Renal pelvis (tissue), 4 donors: ENCODE results near the gene ARMH1. TPM values are rescaled to one million over a fixed set of nuclear protein-coding genes. Genes with fewer than 3 reads are reported as not detected.
"Not testable (repeated sequence)": the region's sequence is repeated elsewhere in the genome, so short reads cannot be mapped to it uniquely, and the experiment has no call there.

Experiments
- DNase-seq: peaks from one replicate; pipeline ENCODE4 v3.0.0-alpha.2; 2013
- polyA plus RNA-seq, 3 donors: library from polyadenylated mRNA; unstranded; fragments of 120-200 nt; gene quantifications; one replicate each; pipeline ENCODE4 v1.2.1, GENCODE V29; 2013; ENCODE audit not compliant: insufficient read length in 3 of 3

ARMH1 gene
- polyA plus RNA-seq, 3 donors, result 5.0 to 9.0 (median 8.1) TPM

DNA sequence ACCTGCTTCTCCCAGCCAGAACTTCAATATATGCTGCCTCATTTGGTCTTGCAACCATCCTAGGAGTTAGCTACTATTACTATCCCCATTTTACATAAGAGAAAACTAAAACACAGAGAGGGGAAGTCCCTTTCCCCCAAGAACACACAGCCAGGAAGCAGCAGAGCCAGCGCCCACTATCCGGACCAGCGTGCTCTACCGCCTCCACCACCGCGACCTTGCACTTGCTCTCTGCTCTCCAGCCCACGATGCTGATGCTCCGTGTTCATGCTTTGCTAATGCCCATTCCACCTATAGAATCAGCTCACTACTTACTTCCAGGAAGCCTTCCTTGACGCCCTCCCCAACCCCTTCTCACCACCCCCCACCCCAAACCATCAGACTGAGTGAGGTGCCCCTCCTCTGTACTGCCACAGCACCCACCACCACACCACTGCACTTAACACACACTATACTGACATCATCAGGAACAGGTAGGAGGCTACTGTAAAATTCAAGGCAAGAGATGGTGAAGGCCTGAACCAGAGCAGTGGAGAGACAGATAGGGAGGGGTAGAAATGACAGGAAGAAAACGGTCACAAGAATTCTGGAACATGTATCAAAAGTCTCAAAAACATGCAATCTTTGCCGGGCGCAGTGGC lies 9.7 kb upstream of the ARMH1 start:
- no peak for DNase-seq

DNA sequence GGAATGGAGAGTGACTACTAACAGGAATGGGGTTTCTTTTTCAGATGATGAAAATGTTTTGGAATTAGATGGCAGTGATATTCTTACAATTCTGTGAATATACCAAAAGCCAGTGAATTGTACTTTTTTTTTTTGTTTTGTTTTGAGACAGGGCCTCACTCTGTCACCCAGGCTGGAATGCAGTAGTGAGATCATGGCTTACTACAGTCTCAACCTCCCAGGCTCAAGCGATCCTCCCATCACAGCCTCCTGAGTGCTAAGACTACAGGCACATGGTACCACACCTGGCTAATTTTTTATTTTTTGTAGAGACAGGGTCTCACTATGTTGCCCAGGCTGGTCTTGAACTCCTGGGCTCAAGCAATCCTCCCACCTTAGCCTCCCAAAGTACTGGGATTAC lies 7.8 kb upstream of the ARMH1 start:
- not testable (repeated sequence) for DNase-seq

DNA sequence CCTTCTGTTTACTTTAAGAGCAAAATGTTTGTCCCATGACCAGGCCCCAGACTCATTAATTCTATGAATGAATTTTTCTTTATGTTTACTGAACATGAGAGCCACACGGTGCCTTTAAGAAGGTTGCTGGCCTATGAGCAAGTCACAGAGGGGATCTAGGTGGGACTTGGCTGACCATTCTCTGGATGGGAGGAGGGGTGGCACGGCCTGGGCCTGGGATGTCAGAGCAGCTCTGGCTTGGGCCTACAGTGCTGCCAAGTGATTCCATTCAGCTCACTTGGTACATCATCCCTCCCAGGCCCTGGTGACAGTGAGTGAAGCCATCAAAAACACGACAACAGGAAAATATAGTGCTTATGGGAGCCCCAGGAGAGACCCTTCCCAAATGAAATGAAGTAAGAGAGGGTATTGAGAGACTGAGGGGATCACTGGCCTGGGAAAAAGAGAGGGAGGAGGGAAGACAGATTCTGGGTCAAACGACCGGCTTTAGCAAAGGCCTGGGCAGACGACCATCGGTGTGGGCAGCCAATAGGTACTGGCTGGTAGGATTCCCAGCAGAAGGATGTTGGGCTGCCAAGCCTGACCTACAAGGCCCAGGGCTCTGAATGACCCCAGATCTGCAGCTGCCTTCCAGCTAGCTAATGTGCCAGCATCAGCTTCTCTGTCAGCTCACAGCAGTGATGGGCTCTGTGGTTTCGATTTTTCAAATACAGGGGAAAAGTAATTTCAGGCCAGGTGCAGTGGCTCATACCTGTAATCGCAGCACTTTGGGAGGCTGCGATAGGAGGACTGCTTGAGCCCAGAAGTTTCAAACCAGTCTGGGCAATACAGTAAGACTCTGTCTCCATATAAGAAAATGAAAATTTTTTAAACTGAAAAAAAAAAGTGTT lies 3.5 kb upstream of the ARMH1 start:
- DNase-seq, result no peak

DNA sequence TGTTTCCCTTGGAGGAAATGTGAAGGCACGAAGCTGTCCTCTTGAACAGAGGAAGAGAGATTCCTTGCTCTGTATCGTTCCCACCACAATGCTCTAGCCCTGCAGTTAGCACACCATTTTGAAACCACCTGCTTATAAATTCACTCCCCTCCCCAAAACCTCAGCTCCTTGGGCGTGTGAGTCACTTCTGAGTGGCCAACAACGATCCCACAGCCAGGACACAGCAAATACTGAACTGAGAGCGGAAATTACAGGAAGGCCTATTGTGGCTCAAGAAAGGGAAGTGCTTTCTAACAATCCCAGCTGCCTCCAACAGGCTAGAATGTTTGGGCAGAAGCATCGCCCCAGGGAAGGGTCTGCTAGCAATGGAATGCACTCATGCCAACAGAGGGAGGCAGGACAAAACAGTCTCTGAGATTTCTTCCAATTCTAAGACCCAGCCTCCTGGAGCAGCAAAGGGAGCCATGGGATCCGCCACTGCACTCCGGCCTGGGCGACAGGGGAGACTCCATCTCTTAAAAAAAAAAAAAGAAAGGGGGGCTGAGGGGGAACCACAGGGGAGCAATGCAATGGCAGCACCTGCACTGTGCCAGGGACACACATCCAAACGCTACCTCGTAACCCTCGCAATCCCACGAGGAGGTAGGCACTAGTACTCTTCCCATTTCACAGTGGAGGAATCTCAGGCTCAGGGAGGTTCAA lies 2.1 kb upstream of the ARMH1 start:
- DNase-seq, result peak; percentile 38

DNA sequence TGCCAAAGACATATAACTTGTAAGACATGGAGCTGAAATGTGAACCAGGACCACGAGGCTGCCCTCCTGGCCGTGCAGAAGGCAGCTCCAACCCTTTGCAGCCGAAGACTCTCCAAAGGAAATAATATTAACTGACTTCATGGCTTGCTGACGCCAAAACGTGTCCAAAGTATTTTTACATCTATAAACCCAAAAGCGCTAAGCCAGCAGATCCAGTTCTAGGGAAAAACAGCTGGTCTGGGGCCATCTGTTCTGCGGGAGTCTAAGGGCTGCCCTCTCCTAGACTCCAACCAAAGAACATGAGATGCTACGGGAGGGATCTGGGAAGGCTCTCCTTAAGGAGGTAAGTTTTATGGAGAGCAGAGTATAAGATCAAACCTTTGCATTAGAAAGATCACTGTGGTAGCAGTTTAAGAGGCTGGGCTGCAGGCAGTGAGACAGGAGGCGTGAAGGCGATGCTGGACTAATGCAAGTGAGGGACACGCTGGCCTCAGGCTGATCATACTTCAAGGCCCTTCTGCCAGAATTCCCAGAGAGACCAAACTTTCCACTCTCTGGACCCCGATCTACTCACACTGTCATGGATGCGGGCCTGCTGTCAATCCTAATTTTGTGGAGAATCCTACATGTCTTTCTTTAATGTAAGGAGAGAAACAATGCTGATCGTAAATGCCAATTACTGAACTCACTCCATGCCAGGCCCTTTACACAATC lies 1.4 kb upstream of the ARMH1 start:
- DNase-seq, result no peak

DNA sequence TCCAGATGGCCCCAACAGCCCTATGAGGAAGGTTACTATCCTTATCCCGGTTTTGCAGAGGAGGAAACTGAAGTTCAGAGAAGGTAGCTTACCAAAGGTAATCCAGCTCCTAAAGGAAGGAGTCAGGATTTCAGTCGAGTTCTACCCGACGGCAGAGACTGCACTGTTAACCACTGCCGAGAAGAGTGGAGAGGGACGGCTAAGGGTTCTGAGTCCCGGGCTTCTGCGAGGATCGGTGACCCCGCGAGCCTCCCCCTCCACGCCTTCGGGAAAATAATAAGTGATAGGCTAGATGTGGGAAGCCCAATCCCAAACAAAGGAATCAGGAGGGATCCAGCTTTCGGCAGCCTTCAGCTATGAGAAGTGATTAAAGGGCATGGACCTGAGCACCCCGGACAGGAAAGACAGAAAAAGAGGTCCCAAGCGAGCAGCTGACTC lies 820 bp upstream of the ARMH1 start:
- no peak for DNase-seq

DNA sequence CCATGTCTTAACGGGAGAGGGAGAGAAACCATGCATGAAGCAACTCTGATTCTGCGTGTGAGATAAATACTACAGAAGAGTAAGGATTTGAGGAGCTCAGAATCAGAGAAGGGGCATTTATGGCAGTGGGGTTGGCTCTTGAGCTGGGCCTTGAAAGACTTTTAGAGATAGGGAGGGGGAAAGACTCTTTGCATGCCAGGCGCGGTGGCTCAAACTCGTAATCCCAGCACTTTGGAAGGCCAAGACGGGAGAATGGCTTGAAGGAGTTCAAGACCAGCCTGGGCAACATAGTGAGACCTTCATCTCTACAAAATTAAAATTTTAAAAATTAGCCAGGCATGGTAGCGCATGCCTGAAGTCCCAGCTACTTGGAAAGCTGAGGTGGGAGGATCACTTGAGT lies 672 bp downstream of the ARMH1 start:
- DNase-seq, result no peak

DNA sequence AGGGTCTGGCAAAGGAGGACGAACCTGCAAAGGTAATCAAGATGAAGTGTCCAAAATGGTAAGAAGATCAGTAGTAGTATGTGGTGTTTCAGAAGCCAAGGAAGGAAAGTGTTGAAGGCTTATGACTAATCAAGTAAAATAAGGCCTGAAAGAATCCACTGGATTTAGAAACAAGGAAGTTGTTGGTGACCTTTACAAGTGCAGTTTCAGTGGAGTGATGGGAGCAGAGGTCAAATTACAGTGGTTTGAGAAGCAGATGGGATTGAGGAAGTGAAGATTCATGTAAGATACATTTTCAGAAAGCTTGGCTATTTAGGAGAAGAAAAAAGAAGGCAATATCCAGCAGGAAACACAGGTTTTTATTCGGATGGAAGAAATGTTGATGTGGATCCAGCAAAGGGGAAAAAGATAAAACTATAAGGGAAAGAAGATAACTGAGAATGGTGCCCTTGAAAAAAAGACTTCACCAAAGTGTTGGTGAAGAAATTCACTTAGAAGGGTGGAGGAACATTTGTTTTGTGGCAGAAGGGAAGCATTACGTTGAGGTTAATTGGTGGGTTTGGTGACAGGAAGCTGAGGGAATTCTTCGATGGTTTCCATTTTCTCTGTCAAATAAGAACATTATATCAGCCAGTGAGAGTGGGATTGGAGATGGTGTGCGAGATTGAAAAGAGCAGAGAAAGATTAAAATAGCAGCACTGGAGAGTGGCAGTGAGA lies 2.1 kb downstream of the ARMH1 start:
- DNase-seq, result no peak

DNA sequence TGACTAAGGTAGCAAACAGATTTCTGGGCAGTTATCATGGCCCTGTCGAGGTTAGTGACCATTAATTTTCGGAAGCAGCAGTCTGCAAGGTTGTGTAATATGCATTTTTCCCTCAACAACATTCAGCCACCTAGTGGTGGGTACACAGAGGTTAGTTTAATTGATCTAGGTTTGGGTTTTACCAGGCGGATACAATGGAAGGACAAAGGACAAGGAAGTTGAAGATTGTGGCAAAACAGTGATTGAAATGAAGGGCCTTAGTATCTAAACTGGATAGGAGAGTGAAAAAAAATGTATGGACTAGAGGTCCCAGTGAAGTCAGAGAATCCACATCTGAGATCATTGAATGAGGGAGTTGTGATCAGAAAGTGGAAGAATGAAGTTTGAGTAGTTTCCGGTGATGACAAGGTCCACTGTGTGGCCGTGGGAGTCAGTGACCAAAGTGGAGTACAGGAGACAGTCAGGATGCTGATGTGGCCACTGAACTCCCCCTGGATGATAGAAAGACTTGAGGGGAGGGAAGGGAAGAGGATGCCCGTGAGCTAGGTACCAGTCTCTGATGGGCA lies 2.8 kb downstream of the ARMH1 start:
- no peak for DNase-seq

DNA sequence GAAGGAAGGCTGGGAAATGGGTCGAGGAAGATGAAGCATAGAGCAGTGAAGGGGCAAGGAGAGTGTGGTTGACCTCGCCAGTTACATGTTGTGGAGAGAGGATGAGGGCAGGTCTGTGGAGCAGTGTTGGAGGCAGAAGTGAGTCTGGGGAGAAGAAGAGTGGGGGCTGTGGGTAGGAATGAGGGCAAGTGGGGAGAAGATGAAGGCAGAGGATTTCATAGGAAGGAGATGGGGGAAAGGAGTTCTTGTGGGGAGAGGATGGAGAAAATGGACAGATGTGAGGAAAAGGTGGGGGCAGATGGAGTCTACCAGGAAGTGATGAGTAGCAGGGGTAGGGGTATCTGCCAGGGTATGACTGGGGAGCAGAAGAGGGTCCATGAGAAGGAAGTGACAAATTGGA lies 3.6 kb downstream of the ARMH1 start:
- DNase-seq, result no peak

DNA sequence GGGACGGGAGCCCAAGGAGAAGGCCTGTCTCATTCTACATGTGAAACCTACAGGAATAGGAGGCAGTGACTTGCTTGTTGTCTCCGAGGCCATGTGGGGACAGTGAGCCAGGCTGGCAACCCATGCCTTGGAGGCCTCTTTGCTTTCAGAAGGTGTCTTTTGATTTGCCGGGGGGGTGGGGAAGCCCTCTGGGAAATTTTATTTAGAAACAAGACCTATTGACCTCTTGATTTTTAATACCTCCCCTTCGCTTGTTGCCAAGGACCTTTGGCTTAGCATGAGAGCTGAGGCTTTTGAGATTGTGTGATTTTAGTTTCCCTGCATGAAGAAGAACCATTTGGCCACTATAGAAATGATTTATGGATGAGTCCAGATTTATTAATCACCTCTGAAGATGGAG lies 4.1 kb downstream of the ARMH1 start:
- no peak for DNase-seq

DNA sequence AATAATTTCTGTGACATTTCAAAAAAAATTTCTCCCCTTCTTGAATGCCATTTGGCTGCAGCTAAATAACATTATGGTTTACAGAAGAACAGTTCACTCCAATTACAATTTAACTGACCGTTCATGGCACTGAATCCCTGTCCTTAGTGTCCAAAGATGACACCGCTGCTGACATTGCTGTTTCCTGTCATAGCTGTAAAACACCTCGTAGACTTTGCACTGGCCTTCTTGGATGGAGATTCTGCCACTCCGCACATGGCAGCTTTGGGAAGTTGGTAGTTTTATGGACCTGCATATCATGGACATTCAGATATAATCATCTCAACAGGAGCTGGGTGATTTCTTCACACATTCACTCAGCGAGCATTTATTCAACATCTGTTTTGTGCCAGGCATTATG lies 5.0 kb downstream of the ARMH1 start:
- DNase-seq, result no peak

DNA sequence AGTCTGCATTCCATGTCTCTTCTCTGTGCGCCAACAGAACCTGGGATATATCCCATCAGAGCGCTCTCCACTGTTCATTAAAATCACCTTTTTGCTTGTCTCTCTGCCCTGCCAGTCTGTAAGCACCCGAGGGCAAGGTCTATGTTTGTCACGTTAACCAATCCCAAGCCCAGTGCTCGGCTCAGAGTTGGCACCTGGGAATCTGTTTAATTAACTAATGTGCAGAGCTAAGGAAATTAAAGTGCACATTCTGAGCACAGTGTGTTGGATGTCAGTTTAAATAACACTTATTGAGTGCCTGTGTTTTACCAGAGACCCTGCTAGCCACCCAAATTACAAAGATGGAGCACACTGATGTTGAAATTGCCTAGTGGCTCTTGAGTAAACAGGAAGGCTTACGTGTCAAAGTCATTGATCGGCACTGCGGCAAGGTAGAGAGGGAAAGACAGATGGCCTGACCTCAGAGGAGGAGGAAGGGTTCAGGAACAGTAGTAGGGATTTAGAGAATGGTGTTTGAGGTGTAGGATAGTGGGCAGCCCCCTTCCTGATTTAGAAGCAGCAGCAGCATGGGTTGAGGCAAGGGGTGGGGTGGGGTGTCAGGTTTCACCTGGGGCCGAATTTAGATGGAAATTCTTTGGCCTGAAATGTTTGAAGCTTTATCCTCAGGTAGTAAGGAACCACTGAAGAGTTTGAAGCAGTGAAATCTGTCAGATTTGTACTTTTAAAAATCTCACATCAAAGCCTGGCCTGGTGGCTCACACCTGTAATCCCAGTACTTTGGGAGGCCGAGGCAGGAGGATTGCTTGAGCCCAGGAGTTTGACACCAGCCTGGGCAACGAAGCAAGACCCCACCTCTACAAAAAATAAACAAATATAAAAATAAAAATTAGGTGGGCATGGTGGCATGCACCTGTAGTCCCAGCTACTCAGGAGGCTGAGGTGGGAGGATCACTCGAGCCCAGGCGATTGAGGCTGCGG lies 7.7 kb downstream of the ARMH1 start:
- no peak for DNase-seq

DNA sequence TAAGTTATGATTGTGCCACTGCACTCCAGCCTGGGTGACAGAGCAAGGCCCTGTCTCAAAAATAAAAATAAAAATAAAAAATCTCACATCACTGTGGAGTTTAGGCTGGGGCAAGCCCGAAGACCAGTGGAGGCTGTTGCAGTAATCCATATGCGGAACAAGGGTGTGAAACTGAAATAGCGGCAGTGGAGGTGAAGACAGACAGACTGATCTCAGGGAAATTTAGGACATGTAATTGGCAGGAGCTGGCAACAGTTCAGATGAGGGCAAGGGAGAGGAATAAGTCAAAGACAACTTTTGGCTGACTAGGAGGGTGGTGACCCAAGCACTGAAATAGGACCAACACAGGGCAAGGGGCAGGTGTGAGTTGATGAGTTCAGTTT lies 8.4 kb downstream of the ARMH1 start:
- no peak for DNase-seq

DNA sequence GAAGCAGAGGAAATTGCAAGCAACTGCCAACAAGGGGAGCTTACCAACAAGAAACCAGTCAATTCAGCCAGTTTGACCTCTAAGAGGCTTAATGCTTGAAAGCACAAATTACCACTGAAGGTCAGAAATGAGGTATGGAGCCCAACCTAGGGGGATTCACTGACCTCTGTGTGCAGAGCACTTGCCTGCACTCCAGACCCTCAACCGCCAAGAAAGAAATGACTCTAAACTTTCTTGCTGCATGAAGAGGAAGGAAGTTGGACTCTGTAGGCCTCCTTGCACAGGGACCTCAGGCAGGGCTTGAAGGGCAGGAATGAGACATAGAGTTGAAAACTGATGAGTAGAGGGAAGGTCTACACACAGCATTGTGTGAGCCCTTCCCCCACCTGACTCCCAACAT lies 10.0 kb downstream of the ARMH1 start:
- DNase-seq, result no peak

DNA sequence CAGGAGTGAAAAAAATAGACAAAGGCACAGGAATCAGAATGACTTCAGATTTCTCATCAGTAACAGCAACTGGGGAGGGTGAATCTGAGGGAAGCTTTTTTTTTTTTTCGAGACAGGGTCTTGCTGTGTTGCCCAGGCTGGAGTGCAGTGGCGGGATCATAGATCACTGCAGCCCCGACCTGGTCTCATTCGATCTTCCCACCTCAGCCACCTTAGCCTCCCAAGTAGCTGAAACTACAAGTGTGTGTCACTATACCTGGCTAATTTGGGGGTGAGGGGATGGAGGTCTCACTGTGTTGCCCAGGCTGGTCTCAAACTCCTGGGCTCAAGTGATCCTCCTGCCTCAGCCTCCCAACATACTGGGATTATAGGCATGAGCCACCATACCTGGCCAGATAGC lies 10.7 kb downstream of the ARMH1 start:
- no peak for DNase-seq

DNA sequence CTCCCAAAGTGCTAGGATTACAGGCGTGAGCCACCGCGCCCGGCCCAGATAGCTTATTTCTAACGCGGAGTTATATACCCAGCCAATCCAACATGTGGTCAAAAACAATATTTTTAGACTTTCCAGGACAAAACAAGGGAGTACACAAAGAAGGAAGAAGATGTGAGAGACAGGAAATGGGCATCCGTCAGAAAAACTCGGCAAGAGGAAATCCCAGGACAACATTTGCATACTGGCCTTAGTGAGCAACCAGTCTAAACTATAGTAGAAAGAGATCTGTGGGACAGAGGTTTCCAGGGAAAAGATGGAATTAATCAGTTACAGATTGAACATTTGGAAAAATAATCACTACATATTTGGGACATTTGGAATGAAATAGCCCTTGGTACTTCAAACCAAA lies 11.4 kb downstream of the ARMH1 start:
- no peak for DNase-seq

DNA sequence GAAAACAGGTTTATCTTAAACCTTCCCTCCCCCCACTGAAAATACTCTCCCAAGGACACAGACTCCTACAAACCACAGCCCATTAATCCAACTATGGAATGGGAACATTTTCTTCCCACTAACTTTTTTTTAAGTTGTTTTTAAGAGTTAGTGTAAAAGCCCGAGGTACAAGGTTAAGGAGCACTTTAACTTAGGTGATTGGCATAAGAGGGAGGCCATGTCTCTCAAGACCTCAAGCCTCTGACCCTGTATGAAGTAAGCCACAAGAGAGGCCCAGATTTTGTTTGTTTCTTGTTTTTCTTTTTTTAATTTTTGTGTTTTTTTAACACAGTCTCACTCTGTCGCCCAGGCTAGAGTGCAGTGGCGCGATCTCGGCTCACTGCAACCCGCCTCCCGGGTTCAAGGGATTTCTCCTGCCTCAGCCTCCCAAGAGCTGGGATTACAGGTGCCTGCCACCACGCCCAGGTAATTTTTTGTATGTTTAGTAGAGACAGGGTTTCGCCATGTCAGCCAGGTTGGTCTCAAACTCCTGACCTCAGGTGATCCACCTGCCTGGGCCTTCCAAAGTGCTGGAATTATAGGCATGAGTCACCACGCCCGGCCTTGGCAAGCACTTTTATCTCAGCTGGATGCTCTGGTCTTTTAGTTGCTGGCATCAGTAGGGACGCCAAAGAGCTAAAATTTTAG lies 14.4 kb downstream of the ARMH1 start:
- no peak for DNase-seq

DNA sequence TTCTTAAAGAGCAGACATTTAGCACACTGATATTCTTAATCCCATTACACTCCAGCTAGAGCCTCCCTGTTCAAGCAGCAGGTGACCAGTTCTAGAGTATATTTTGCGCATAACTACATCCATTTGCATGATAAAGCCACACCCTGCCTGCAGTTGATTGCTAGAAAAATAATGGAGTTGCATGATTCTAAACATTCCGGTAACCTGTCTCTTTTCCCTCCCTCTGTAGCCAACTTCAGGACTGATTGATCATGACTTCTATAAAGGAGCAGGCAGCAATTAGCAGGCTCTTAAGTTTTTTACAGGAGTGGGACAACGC lies 14.9 kb downstream of the ARMH1 start:
- no peak for DNase-seq

DNA sequence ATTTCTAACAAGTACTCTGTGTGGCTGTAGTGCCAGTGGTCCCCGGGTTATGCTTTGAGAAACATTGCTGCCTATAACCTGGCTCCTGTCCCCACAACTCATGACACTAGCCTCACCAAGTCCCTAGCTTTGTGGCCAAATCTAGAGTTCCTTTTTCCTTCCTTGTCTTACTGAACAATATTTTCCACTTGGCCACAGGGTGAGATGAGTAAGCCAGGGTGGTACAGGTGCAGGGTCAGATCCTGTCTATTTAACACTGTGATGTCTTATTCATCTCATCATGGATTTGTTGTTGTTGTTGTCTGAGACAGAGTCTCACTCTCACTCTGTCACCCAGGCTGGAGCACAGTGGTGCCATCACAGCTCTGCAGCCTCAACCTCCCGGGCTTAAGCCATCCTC lies 18.6 kb downstream of the ARMH1 start:
- DNase-seq, result no peak
